Fibroblast of upper back skin (primary cell): Measurements from ENCODE around the gene C13orf42.
"Not testable (repeated sequence)": the region's sequence is repeated elsewhere in the genome, so short reads cannot be mapped to it uniquely, and the experiment has no call there.

ENCODE experiments used
- DNase-seq: peaks from one replicate; pipeline ENCODE4 v3.0.0-alpha.2; 2013

The C13orf42 gene

GRCh38 chr13:51111174-51111573, at the start of gene C13orf42:
Gene C13orf42, minus strand, starts transcription at chr13:51111274. Its CDS starts 65 bp downstream, at chr13:51111209.
- no peak for DNase-seq

- DNase-seq = peak; percentile 37
Observed at GRCh38 chr13:51158880-51159518, 47.9 kb upstream of the C13orf42 start.

GRCh38 chr13:51158365-51158764, 47.3 kb upstream of the C13orf42 start:
- no peak for DNase-seq

- DNase-seq = no peak
Observed at GRCh38 chr13:51156648-51157047, 45.6 kb upstream of the C13orf42 start.

- DNase-seq = no peak
Observed at GRCh38 chr13:51155776-51156515, 44.9 kb upstream of the C13orf42 start.

GRCh38 chr13:51155161-51155560, 44.1 kb upstream of the C13orf42 start:
- DNase-seq = no peak

GRCh38 chr13:51154029-51154555, 43.0 kb upstream of the C13orf42 start:
- peak; percentile 41 for DNase-seq

GRCh38 chr13:51153527-51153926, 42.5 kb upstream of the C13orf42 start:
- DNase-seq = no peak

GRCh38 chr13:51152701-51153100, 41.6 kb upstream of the C13orf42 start:
- DNase-seq = peak; percentile 16

GRCh38 chr13:51151463-51151862, 40.4 kb upstream of the C13orf42 start:
- no peak for DNase-seq

- DNase-seq = peak; percentile 62
Observed at GRCh38 chr13:51148952-51149573, 38.0 kb upstream of the C13orf42 start.

GRCh38 chr13:51148223-51148951, 37.3 kb upstream of the C13orf42 start:
- DNase-seq = no peak

- DNase-seq = no peak
Observed at GRCh38 chr13:51147732-51148131, 36.7 kb upstream of the C13orf42 start.

- DNase-seq = no peak
Observed at GRCh38 chr13:51146667-51147066, 35.6 kb upstream of the C13orf42 start.

GRCh38 chr13:51137250-51137649, 26.2 kb upstream of the C13orf42 start:
- DNase-seq = no peak

GRCh38 chr13:51136276-51136980, 25.4 kb upstream of the C13orf42 start:
- DNase-seq = no peak

GRCh38 chr13:51134763-51135365, 23.8 kb upstream of the C13orf42 start:
- no peak for DNase-seq

- no peak for DNase-seq
Observed at GRCh38 chr13:51130348-51130747, 19.3 kb upstream of the C13orf42 start.

- peak; percentile 54 for DNase-seq
Observed at GRCh38 chr13:51125495-51126226, 14.6 kb upstream of the C13orf42 start.

GRCh38 chr13:51122868-51123566, 11.9 kb upstream of the C13orf42 start:
- DNase-seq = peak; percentile 18

GRCh38 chr13:51120873-51121272, 9.8 kb upstream of the C13orf42 start:
- DNase-seq = not testable (repeated sequence)
